Stimulated activated CD4-positive, alpha-beta T cell treated with anti-CD3 and anti-CD28 coated beads, Interleukin-12 subunit alpha, Interleukin-12 subunit beta, amount 100 ng/mL, for 24 hours (primary cell): ENCODE data around the gene LAG3.
"Not testable (repeated sequence)": the region's sequence is repeated elsewhere in the genome, so short reads cannot be mapped to it uniquely, and the experiment has no call there.

Source experiments
- DNase-seq, 2 experiments: peaks; one replicate each; pipeline ENCODE4 v3.0.0-alpha.2; 2020; ENCODE audit warnings: low read depth in 2 of 2

The LAG3 gene

GRCh38 chr12:6772331-6772695, at the start of gene LAG3:
TSS of gene LAG3 (plus strand) at chr12:6772520. CDS start at chr12:6772853, 333 bp downstream.
- DNase-seq = peak in 1 of 2 experiments; percentile 76

GRCh38 chr12:6722863-6723262, 49.5 kb upstream of the LAG3 start:
- DNase-seq = no peak

- peak; percentile 93 to 99 for DNase-seq
Observed at GRCh38 chr12:6723607-6724408, 48.5 kb upstream of the LAG3 start, which contains the start of gene COPS7A. TSS of gene COPS7A (plus strand) at chr12:6724046. CDS start at chr12:6724657, 611 bp downstream.

- peak in 1 of 2 experiments; percentile 25 for DNase-seq
Observed at GRCh38 chr12:6724409-6724797, 47.9 kb upstream of the LAG3 start.

- no peak for DNase-seq
Observed at GRCh38 chr12:6725350-6725749, 47.0 kb upstream of the LAG3 start.

GRCh38 chr12:6729186-6729585, 43.1 kb upstream of the LAG3 start:
- DNase-seq = no peak

GRCh38 chr12:6730169-6730568, 42.2 kb upstream of the LAG3 start:
- no peak for DNase-seq

- DNase-seq = no peak
Observed at GRCh38 chr12:6734506-6735387, 37.6 kb upstream of the LAG3 start.

- no peak for DNase-seq
Observed at GRCh38 chr12:6735448-6736191, 36.7 kb upstream of the LAG3 start.

GRCh38 chr12:6736754-6737153, 35.6 kb upstream of the LAG3 start:
- DNase-seq = no peak

- not testable (repeated sequence) for DNase-seq
Observed at GRCh38 chr12:6742080-6742479, 30.2 kb upstream of the LAG3 start.

- DNase-seq = no peak
Observed at GRCh38 chr12:6742834-6743233, 29.5 kb upstream of the LAG3 start.

GRCh38 chr12:6743300-6743699, 29.0 kb upstream of the LAG3 start:
- DNase-seq = not testable (repeated sequence)

GRCh38 chr12:6745741-6746525, 26.4 kb upstream of the LAG3 start:
- no peak for DNase-seq

GRCh38 chr12:6747216-6747615, 25.1 kb upstream of the LAG3 start:
- no peak for DNase-seq

GRCh38 chr12:6748761-6749160, 23.6 kb upstream of the LAG3 start:
- DNase-seq = no peak

GRCh38 chr12:6750506-6750905, 21.8 kb upstream of the LAG3 start:
- no peak for DNase-seq

GRCh38 chr12:6751767-6752166, 20.6 kb upstream of the LAG3 start:
- DNase-seq = no peak

GRCh38 chr12:6752167-6752920, 20.0 kb upstream of the LAG3 start:
- DNase-seq = no peak
